Muscle layer of duodenum (tissue), 2 donors: Measurements from ENCODE around the gene PIGH.
A peak's percentile ranks its signal among the peaks of the same experiment; 100 is the strongest.

Source experiments
- H3K27ac ChIP-seq: one replicate; pipeline ENCODE4 v1.7.0; 2013; ENCODE audit warnings: mild to moderate bottlenecking, low read length
- H3K27me3 ChIP-seq: one replicate; pipeline ENCODE4 v1.7.0; 2013; ENCODE audit warnings: low read depth, mild to moderate bottlenecking, control low read depth, low read length
- H3K36me3 ChIP-seq, 2 donors: one replicate each; pipeline ENCODE4 v1.7.0; 2013; ENCODE audit warnings: low read length in 2 of 2, control low read depth in 1 of 2, mild to moderate bottlenecking in 1 of 2; ENCODE audit not compliant: insufficient read depth in 2 of 2, control insufficient read depth in 1 of 2
- H3K4me1 ChIP-seq, 2 donors: one replicate each; pipeline ENCODE4 v1.7.0; 2013; ENCODE audit warnings: low read length in 2 of 2, mild to moderate bottlenecking in 2 of 2, control low read depth in 1 of 2, moderate library complexity in 1 of 2; ENCODE audit not compliant: insufficient read depth in 2 of 2, control insufficient read depth in 1 of 2
- H3K4me3 ChIP-seq, 2 donors: one replicate each; pipeline ENCODE4 v1.7.0; 2013; ENCODE audit warnings: low read length in 2 of 2, low read depth in 1 of 2, mild to moderate bottlenecking in 1 of 2
- H3K9me3 ChIP-seq, 2 donors: one replicate each; pipeline ENCODE4 v1.7.0; 2013; ENCODE audit warnings: low read length in 2 of 2, control low read depth in 1 of 2, mild to moderate bottlenecking in 1 of 2; ENCODE audit not compliant: control insufficient read depth in 1 of 2
- donor health status: healthy.

Gene PIGH

GRCh38 chr14:67599698-67600561 lies at the start of gene PIGH:
PIGH (minus strand) TSS chr14:67600268; CDS start chr14:67600203, 65 bp downstream.
- Histone ChIP-seq H3K4me1 (peaks cover 0 to 11% of the 10 kb centered on the region in 2 donors), H3K27ac (peak within 1 kb of the TSS; percentile 70), H3K27me3 (no peaks in the 10 kb centered on the region), H3K36me3 (peaks cover 0 to 5% of the 10 kb centered on the region in 2 donors), H3K4me3 (peak within 1 kb of the TSS; percentile 91 to 94), H3K9me3 (no peaks in the 10 kb centered on the region)

DNA sequence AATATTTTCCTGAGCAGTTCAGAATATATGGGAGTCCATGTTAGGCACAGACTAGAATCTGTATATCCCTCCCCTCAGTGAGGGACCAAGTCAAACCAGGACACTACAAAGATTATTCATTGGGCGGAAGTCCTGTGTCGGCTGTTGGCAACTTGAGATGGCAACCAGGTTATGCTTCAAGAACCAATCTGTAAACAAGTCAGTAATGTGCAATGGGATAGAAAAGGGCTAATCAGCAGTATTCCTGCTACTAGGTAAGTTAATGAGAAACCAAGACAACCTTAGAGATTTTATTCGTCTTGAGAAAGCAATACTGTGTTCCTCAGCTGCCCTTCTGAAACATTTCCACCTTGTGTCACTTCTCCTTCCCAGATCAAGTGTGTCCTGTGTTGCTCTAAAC lies 46.1 kb upstream of the PIGH start:
- H3K4me3 ChIP-seq, result no peak overlapping the region
- no peaks in the 10 kb centered on the region for H3K27me3 ChIP-seq
- peaks cover 36 to 39% of the 10 kb centered on the region in 2 donors for H3K36me3 ChIP-seq
- no peak overlapping the region for H3K27ac ChIP-seq
- H3K4me1 ChIP-seq, result no peaks in the 10 kb centered on the region
- H3K9me3 ChIP-seq, result no peaks in the 10 kb centered on the region

DNA sequence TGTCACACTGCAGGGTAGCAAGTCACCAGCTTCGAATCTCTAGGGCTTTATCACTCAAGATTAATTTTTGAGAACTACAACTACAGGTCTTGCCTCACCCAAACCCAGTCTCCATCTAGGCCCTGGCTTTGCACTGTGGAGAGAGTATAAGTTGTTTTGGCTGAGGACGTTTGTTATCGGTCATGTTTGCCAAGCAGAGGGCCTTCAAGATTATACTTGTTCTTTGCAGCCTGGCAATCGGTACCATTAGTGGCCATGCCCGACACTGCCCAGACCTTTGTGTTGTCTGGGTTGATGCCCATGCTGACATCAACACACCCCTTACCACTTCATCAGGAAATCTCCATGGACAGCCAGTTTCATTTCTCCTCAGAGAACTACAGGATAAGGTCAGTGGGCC lies 45.3 kb upstream of the PIGH start:
- Histone ChIP-seq H3K27me3 (no peaks in the 10 kb centered on the region), H3K4me1 (no peaks in the 10 kb centered on the region), H3K4me3 (no peak overlapping the region), H3K9me3 (no peaks in the 10 kb centered on the region), H3K36me3 (peaks cover 29 to 32% of the 10 kb centered on the region in 2 donors), H3K27ac (no peak overlapping the region)

GRCh38 chr14:67644428-67644827 lies 44.4 kb upstream of the PIGH start:
- H3K27me3 ChIP-seq, result no peaks in the 10 kb centered on the region
- no peak overlapping the region for H3K27ac ChIP-seq
- no peak overlapping the region for H3K4me3 ChIP-seq
- H3K36me3 ChIP-seq, result peaks cover 20 to 22% of the 10 kb centered on the region in 2 donors
- no peaks in the 10 kb centered on the region for H3K9me3 ChIP-seq
- H3K4me1 ChIP-seq, result no peaks in the 10 kb centered on the region

GRCh38 chr14:67643713-67644112 lies 43.6 kb upstream of the PIGH start:
- no peak overlapping the region for H3K27ac ChIP-seq
- no peaks in the 10 kb centered on the region for H3K4me1 ChIP-seq
- H3K36me3 ChIP-seq, result peaks cover 13 to 18% of the 10 kb centered on the region in 2 donors
- no peaks in the 10 kb centered on the region for H3K27me3 ChIP-seq
- H3K4me3 ChIP-seq, result no peak overlapping the region
- no peaks in the 10 kb centered on the region for H3K9me3 ChIP-seq

DNA sequence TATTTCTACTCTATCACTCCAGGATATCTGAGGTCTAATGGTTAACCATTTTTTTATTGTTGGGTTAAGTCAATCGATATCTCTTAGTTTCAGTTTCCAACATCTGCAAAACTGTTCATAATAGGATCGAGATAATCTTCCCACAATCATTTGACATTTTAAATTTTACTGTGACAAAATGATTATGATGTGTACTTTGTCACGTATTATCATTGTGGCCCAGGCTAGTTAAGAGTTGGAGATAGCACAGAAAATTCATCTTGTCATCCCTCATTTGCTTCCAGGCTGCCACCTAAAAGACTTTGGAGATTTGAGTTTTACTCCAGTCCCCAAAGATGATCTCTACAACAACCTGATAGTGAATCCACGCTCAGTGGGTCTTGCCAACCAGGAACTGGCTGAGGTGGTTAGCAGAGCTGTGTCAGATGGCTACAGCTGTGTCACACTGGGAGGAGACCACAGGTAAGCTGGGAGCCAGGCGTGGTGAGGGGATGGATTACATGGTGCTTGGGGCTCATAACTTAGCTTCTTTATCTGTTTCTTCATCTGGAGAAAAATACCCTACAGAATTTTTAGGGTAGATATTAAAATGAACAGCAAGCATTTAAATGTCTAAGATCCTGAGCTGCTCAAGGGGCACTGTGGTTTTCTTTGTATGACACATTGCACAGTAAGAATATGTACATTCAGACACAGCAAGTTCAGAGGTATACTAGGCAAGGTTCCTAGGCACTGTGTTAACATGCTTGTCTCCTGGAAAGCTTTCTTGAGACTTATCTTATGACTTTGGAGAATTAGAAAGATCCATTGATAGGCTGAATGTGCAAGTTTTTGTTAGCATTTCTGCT lies 42.1 kb upstream of the PIGH start:
- Histone ChIP-seq H3K9me3 (no peaks in the 10 kb centered on the region), H3K4me1 (no peaks in the 10 kb centered on the region), H3K27me3 (no peaks in the 10 kb centered on the region), H3K4me3 (no peak overlapping the region), H3K36me3 (peaks cover 10 to 14% of the 10 kb centered on the region in 2 donors), H3K27ac (no peak overlapping the region)

GRCh38 chr14:67641480-67641879 lies 41.4 kb upstream of the PIGH start:
- H3K4me3 ChIP-seq, result no peak overlapping the region
- peaks cover 3 to 13% of the 10 kb centered on the region in 2 donors for H3K36me3 ChIP-seq
- H3K9me3 ChIP-seq, result no peaks in the 10 kb centered on the region
- no peaks in the 10 kb centered on the region for H3K27me3 ChIP-seq
- H3K4me1 ChIP-seq, result no peaks in the 10 kb centered on the region
- H3K27ac ChIP-seq, result no peak overlapping the region

GRCh38 chr14:67638642-67639041 lies 38.6 kb upstream of the PIGH start:
- Histone ChIP-seq H3K9me3 (no peaks in the 10 kb centered on the region), H3K27me3 (no peaks in the 10 kb centered on the region), H3K27ac (no peak overlapping the region), H3K4me1 (no peaks in the 10 kb centered on the region), H3K4me3 (no peak overlapping the region), H3K36me3 (no peaks in the 10 kb centered on the region)

DNA sequence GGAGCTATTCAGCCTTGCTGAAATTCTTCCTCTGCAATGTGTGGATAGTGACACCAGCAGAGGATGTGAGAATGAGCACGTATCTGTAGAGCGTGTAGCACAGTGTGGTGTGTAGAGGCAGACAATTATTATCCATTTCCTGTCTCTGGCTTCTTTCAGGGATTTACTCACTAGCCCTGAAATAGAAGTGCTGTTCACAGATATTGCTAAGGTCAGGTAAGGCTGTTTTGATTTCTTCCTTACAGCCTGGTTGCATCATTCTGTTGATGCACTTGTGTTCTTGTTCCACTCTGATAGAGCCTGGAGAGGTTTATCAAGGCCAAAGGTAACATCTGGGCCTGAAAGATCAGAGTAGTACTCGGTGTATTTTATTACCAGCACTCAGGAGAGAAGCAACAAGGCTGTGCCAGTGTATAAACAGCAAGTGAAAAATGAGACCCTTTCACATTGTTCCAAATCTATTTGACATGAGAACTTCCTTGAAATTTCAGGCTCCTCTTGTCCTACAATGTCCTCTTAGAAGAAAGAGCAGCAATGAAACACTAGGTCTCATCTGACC lies 36.4 kb upstream of the PIGH start:
- Histone ChIP-seq H3K36me3 (no peaks in the 10 kb centered on the region), H3K27ac (no peak overlapping the region), H3K4me3 (no peak overlapping the region), H3K27me3 (no peaks in the 10 kb centered on the region), H3K4me1 (no peaks in the 10 kb centered on the region), H3K9me3 (no peaks in the 10 kb centered on the region)

- no peaks in the 10 kb centered on the region for H3K4me1 ChIP-seq
- H3K4me3 ChIP-seq, result no peak overlapping the region
- H3K36me3 ChIP-seq, result no peaks in the 10 kb centered on the region
- H3K27ac ChIP-seq, result no peak overlapping the region
- H3K9me3 ChIP-seq, result no peaks in the 10 kb centered on the region
- H3K27me3 ChIP-seq, result no peaks in the 10 kb centered on the region
These were observed 33.5 kb upstream of the PIGH start for GRCh38 chr14:67633451-67634147.

GRCh38 chr14:67630938-67631337 lies 30.9 kb upstream of the PIGH start:
- Histone ChIP-seq H3K4me3 (no peak overlapping the region), H3K4me1 (no peaks in the 10 kb centered on the region), H3K36me3 (no peaks in the 10 kb centered on the region), H3K27ac (no peak overlapping the region), H3K9me3 (no peaks in the 10 kb centered on the region), H3K27me3 (no peaks in the 10 kb centered on the region)
